SH-SY5Y (cell line): ENCODE data around the gene BEND7.

Source experiments
- GATA2 ChIP-seq: IDR thresholded peaks from 2 replicates; pipeline ENCODE4 v1.6.1; 2011; ENCODE audit warnings: mild to moderate bottlenecking, low read depth, low read length
- GATA3 ChIP-seq: IDR thresholded peaks from 2 replicates; pipeline ENCODE4 v1.6.1; 2011; ENCODE audit warnings: low read depth, mild to moderate bottlenecking, low read length, moderate library complexity

DNA sequence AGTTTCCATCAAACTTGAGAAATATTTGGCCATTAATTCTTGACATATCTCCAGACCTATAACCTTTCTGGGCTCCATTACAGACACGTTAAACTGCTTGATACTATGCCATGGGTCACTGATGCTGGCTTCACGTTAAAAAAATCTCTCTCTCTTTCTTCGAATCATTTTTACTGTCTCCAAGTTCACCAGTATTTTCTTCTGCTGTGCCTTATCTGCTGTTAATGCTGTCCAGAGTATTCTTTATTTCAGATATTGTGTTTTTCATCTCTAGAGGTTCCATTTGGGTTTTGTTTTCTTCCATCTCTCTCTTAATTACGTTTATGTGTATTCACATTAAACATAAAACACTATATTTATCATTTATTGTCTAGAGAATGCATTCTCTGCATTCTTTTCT lies 45.1 kb upstream of the BEND7 start:
- TF ChIP-seq GATA2: no peak
- TF ChIP-seq GATA3: no peak
